H9 (cell line): ENCODE results near the gene LRRC58. TPM values are rescaled to one million over a fixed set of nuclear protein-coding genes. Genes with fewer than 3 reads are reported as not detected.

Source experiments
- DNase-seq: peaks from one replicate; pipeline ENCODE4 v3.0.0-alpha.2; 2017
- H2AFZ ChIP-seq: one replicate; pipeline ENCODE4 v1.6.1; 2013; ENCODE audit warnings: mild to moderate bottlenecking, low read length, control low read depth, moderate library complexity
- H2AK5ac ChIP-seq: 2 replicates; pipeline ENCODE4 v1.6.1; 2013; ENCODE audit warnings: low read length, control low read depth, mixed read lengths; ENCODE audit not compliant: insufficient read length
- H2BK120ac ChIP-seq: one replicate; pipeline ENCODE4 v1.6.1; 2013; ENCODE audit warnings: low read depth, mild to moderate bottlenecking, low read length, control low read depth, inconsistent platforms; ENCODE audit not compliant: poor library complexity, severe bottlenecking
- H2BK12ac ChIP-seq: 2 replicates; pipeline ENCODE4 v1.6.1; 2013; ENCODE audit warnings: low read length, control low read depth, mixed read lengths, low read depth; ENCODE audit not compliant: insufficient read length
- H2BK15ac ChIP-seq: 2 replicates; pipeline ENCODE4 v1.6.1; 2013; ENCODE audit warnings: low read depth, low read length, control low read depth
- H2BK20ac ChIP-seq: one replicate; pipeline ENCODE4 v1.6.1; 2013; ENCODE audit warnings: low read depth, mild to moderate bottlenecking, low read length, control low read depth, inconsistent platforms; ENCODE audit not compliant: poor library complexity, severe bottlenecking
- H2BK5ac ChIP-seq: 2 replicates; pipeline ENCODE4 v1.6.1; 2013; ENCODE audit warnings: low read length, control low read depth, mixed read lengths; ENCODE audit not compliant: insufficient read length
- H3K14ac ChIP-seq: 2 replicates; pipeline ENCODE4 v1.6.1; 2013; ENCODE audit warnings: low read length, control low read depth; ENCODE audit not compliant: insufficient read depth
- H3K18ac ChIP-seq: 2 replicates; pipeline ENCODE4 v1.6.1; 2013; ENCODE audit warnings: low read depth, mild to moderate bottlenecking, mixed read lengths, low read length, control low read depth; ENCODE audit not compliant: insufficient read length
- H3K23ac ChIP-seq: 2 replicates; pipeline ENCODE4 v1.6.1; 2013; ENCODE audit warnings: low read length, control low read depth, mixed read lengths, low read depth; ENCODE audit not compliant: insufficient read length
- H3K23me2 ChIP-seq: 2 replicates; pipeline ENCODE4 v1.6.1; 2013; ENCODE audit warnings: low read depth, mild to moderate bottlenecking, mixed read lengths, low read length, control low read depth; ENCODE audit not compliant: insufficient read length, poor library complexity, severe bottlenecking
- H3K27ac ChIP-seq: 2 replicates; pipeline ENCODE4 v1.5.1; 2013; ENCODE audit warnings: low read length, control low read depth, mixed read lengths, low read depth; ENCODE audit not compliant: insufficient read length
- H3K27me3 ChIP-seq: 2 replicates; pipeline ENCODE4 v1.6.1; 2013; ENCODE audit warnings: low read length, control low read depth, inconsistent platforms; ENCODE audit not compliant: insufficient read depth
- H3K4ac ChIP-seq: 2 replicates; pipeline ENCODE4 v1.6.1; 2013; ENCODE audit warnings: low read depth, mild to moderate bottlenecking, control low read depth, inconsistent platforms, low read length, moderate library complexity
- H3K4me1 ChIP-seq: 2 replicates; pipeline ENCODE4 v1.6.1; 2013; ENCODE audit warnings: low read length, control low read depth, inconsistent platforms; ENCODE audit not compliant: insufficient read depth
- H3K4me2 ChIP-seq: 2 replicates; pipeline ENCODE4 v1.6.1; 2013; ENCODE audit warnings: low read length, control low read depth, mixed read lengths; ENCODE audit not compliant: insufficient read length, insufficient read depth
- H3K56ac ChIP-seq: 2 replicates; pipeline ENCODE4 v1.6.1; 2013; ENCODE audit warnings: low read depth, mild to moderate bottlenecking, mixed read lengths, low read length, control low read depth; ENCODE audit not compliant: insufficient read length
- H3K79me1 ChIP-seq: 2 replicates; pipeline ENCODE4 v1.6.1; 2013; ENCODE audit warnings: low read depth, mild to moderate bottlenecking, moderate library complexity, low read length, control low read depth, inconsistent platforms; ENCODE audit not compliant: insufficient read depth, poor library complexity, severe bottlenecking
- H3K79me2 ChIP-seq: 2 replicates; pipeline ENCODE4 v1.6.1; 2013; ENCODE audit warnings: low read length, control low read depth, inconsistent platforms; ENCODE audit not compliant: insufficient read depth
- H3K9ac ChIP-seq: 2 replicates; pipeline ENCODE4 v1.6.1; 2013; ENCODE audit warnings: low read length, control low read depth, mixed read lengths; ENCODE audit not compliant: insufficient read length; ENCODE audit errors: extremely low read depth
- H3K9me3 ChIP-seq: one replicate; pipeline ENCODE4 v1.6.1; 2013; ENCODE audit warnings: low read depth, low read length, inconsistent platforms; ENCODE audit not compliant: control insufficient read depth
- H3T11ph ChIP-seq: one replicate; pipeline ENCODE4 v1.6.1; 2013; ENCODE audit warnings: mild to moderate bottlenecking, low read length, control low read depth, inconsistent platforms
- H4K20me1 ChIP-seq: one replicate; pipeline ENCODE4 v1.6.1; 2013; ENCODE audit not compliant: control insufficient read depth, insufficient read length, insufficient read depth
- H4K5ac ChIP-seq: 2 replicates; pipeline ENCODE4 v1.6.1; 2013; ENCODE audit warnings: low read depth, mild to moderate bottlenecking, mixed read lengths, low read length, control low read depth; ENCODE audit not compliant: insufficient read length
- H4K8ac ChIP-seq: replicated peaks from 2 replicates; pipeline ENCODE4 v1.6.1; 2013; ENCODE audit warnings: low read length, control low read depth, mixed read lengths, low read depth; ENCODE audit not compliant: insufficient read length
- H4K91ac ChIP-seq: 2 replicates; pipeline ENCODE4 v1.6.1; 2013; ENCODE audit warnings: low read depth, mild to moderate bottlenecking, moderate library complexity, mixed read lengths, low read length, control low read depth; ENCODE audit not compliant: insufficient read length
- H3K27ac Mint-ChIP-seq, 3 experiments: 2 replicates in 2 of 3; 3 replicates in 1 of 3; pipeline ENCODE4 v1.8.0; 2020 to 2021; ENCODE audit warnings: mixed read lengths in 3 of 3, mild to moderate bottlenecking in 1 of 3, moderate library complexity in 1 of 3
- H3K27me3 Mint-ChIP-seq: 2 replicates; pipeline ENCODE4 v1.8.0; 2021; ENCODE audit warnings: low read depth, mild to moderate bottlenecking, moderate library complexity, mixed read lengths
- H3K36me3 Mint-ChIP-seq, 3 experiments: 2 replicates in 2 of 3; 3 replicates in 1 of 3; pipeline ENCODE4 v1.8.0; 2020 to 2021; ENCODE audit warnings: low read depth in 3 of 3, mixed read lengths in 3 of 3; ENCODE audit not compliant: insufficient read depth in 1 of 3
- H3K4me1 Mint-ChIP-seq, 2 experiments: 2 replicates each; pipeline ENCODE4 v1.8.0; 2020; ENCODE audit warnings: mixed read lengths in 2 of 2
- H3K4me3 Mint-ChIP-seq, 2 experiments: 2 replicates in 1 of 2; 3 replicates in 1 of 2; pipeline ENCODE4 v1.8.0; 2020 to 2021; ENCODE audit warnings: mild to moderate bottlenecking in 2 of 2, mixed read lengths in 2 of 2, moderate library complexity in 1 of 2
- H3K9me3 Mint-ChIP-seq, 2 experiments: 2 replicates in 1 of 2; 3 replicates in 1 of 2; pipeline ENCODE4 v1.8.0; 2020; ENCODE audit warnings: mild to moderate bottlenecking in 2 of 2, mixed read lengths in 2 of 2, moderate library complexity in 1 of 2
- CTCF ChIP-seq: fragments of 200-600 bp; sonication (generic); conservative IDR thresholded peaks from 3 replicates; pipeline ENCODE4 v1.8.0; 2021; ENCODE audit warnings: antibody characterized with exemption, mild to moderate bottlenecking
- WGBS: extraction: QIAGEN DNeasy Blood & Tissue Kit; methylation state at CpG from one replicate; pipeline ENCODE4 v1.1.7; 2013; ENCODE audit warnings: missing lambda C conversion rate, low lambda C conversion rate, mixed read lengths; ENCODE audit not compliant: insufficient read length; ENCODE audit errors: extremely low coverage; 5-methylcytosine and 5-hydroxymethylcytosine counted together
- total RNA-seq: library from RNA; stranded (reverse); gene quantifications from 2 replicates; pipeline ENCODE4 v1.2.1, GENCODE V29; 2021

Gene LRRC58
- total RNA-seq, 1 experiment from 2014 or later: 18.2 TPM

- no CpG with 5 or more reads among the region's 1 CpG for WGBS
Measured at GRCh38 chr3:120355486-120355885, 6.3 kb upstream of the LRRC58 start.

More at GRCh38 chr3:120355486-120355885, 6.3 kb upstream of the LRRC58 start:
- Histone ChIP-seq H4K8ac (no peak overlapping the region), H3K23me2 (no peaks in the 10 kb centered on the region), H2AFZ (no peak overlapping the region), H3K9me3 (no peaks in the 10 kb centered on the region), H3K18ac (no peak overlapping the region), H3K27ac (no peak overlapping the region), H4K20me1 (no peaks in the 10 kb centered on the region), H2AK5ac (no peak overlapping the region), H2BK5ac (no peak overlapping the region), H3K56ac (no peak overlapping the region), H2BK15ac (no peak overlapping the region), H3K9ac (no peak overlapping the region), H2BK12ac (no peak overlapping the region), H4K5ac (no peak overlapping the region), H3K79me2 (no peaks in the 10 kb centered on the region), H3K4me1 (no peaks in the 10 kb centered on the region), H3K4me2 (no peak overlapping the region), H3K4ac (no peak overlapping the region), H3K14ac (no peak overlapping the region), H2BK120ac (no peak overlapping the region), H3K23ac (no peak overlapping the region), H3K27me3 (no peaks in the 10 kb centered on the region), H4K91ac (no peak overlapping the region), H3K79me1 (no peaks in the 10 kb centered on the region), H2BK20ac (no peak overlapping the region), H3T11ph (no peak overlapping the region)
- Mint-ChIP-seq H3K27me3 (peaks cover 2% of the 10 kb centered on the region), H3K36me3 (no peaks in the 10 kb centered on the region), H3K4me3 (no peak overlapping the region), H3K9me3 (no peaks in the 10 kb centered on the region), H3K4me1 (no peaks in the 10 kb centered on the region), H3K27ac (no peak overlapping the region)
- no peak for DNase-seq
- TF ChIP-seq CTCF: no peak
